Panc1 (cell line): ENCODE results near the gene DMBX1. TPM values are rescaled to one million over a fixed set of nuclear protein-coding genes. Genes with fewer than 3 reads are reported as not detected.

Experiments
- ATAC-seq: fragments of 200-7000 bp; cut with Tn5 transposase; 2 replicates; pipeline ENCODE4 v1.9.1; 2020; ENCODE audit warnings: mild to moderate bottlenecking, moderate library complexity
- BruUV-seq: library from RNA; stranded (reverse); fragments of 400-500 nt; replicated peaks from 2 replicates; lab custom pipeline; 2021; lab: Mats Ljungman, UMichigan
- CTCF ChIA-PET: fragments of 300-600 bp; sonication (Branson Sonifier 250); formaldehyde crosslinking; loops from one replicate; lab custom pipeline; 2022; ENCODE audit warnings: antibody characterized with exemption; lab: Charles Lee
- POLR2A ChIA-PET: fragments of 300-600 bp; sonication (Branson Sonifier 250); formaldehyde crosslinking; loops from one replicate; lab custom pipeline; 2022; ENCODE audit warnings: antibody characterized with exemption; lab: Charles Lee
- DNase-seq: peaks from one replicate; pipeline ENCODE4 v3.0.0-alpha.2; 2010; ENCODE audit warnings: low read depth, low spot score
- H3K27ac ChIP-seq: 2 replicates; pipeline ENCODE4 v1.5.1; 2011; ENCODE audit warnings: mild to moderate bottlenecking, low read length, inconsistent platforms
- H3K27me3 ChIP-seq: fragments of 200-500 bp; sonication (Bioruptor generic); 2 replicates; pipeline ENCODE4 v1.6.0; 2014; ENCODE audit warnings: low read length, inconsistent platforms; ENCODE audit not compliant: control insufficient read depth, insufficient read depth
- H3K36me3 ChIP-seq: fragments of 200-500 bp; sonication (Bioruptor generic); 2 replicates; pipeline ENCODE4 v1.5.1; 2014; ENCODE audit warnings: inconsistent platforms, mild to moderate bottlenecking, low read length, moderate library complexity; ENCODE audit not compliant: control insufficient read depth, insufficient read depth
- H3K4me1 ChIP-seq: 2 replicates; pipeline ENCODE4 v1.5.1; 2011; ENCODE audit warnings: inconsistent platforms, mild to moderate bottlenecking, low read length, moderate library complexity; ENCODE audit not compliant: control insufficient read depth, insufficient read depth
- H3K4me3 ChIP-seq, 2 experiments: 2 replicates each; pipeline ENCODE4 v1.5.1; 2011 to 2012; ENCODE audit warnings: low read depth in 2 of 2, low read length in 2 of 2, mild to moderate bottlenecking in 2 of 2, inconsistent platforms in 1 of 2, moderate library complexity in 1 of 2
- H3K9me3 ChIP-seq: fragments of 200-500 bp; sonication (Bioruptor generic); 2 replicates; pipeline ENCODE4 v1.5.1; 2014; ENCODE audit warnings: low read depth, mild to moderate bottlenecking, inconsistent platforms, low read length, moderate library complexity; ENCODE audit not compliant: control insufficient read depth, insufficient read depth
- CTCF ChIP-seq: fragments of 450-650 bp; IDR thresholded peaks from 2 replicates; pipeline ENCODE4 v1.5.1; 2017; ENCODE audit warnings: mild to moderate bottlenecking
- POLR2AphosphoS5 ChIP-seq: IDR thresholded peaks from 2 replicates; pipeline ENCODE4 v1.6.1; 2012; ENCODE audit warnings: mild to moderate bottlenecking, low read depth, low read length, moderate library complexity
- REST ChIP-seq, 2 experiments: IDR thresholded peaks; 2 replicates each; pipeline ENCODE4 v1.6.1; 2011 to 2012; ENCODE audit warnings: low read depth in 2 of 2, control low read depth in 1 of 2, low read length in 1 of 2, mild to moderate bottlenecking in 1 of 2, moderate library complexity in 1 of 2; ENCODE audit not compliant: insufficient read depth in 1 of 2
- SIN3A ChIP-seq: IDR thresholded peaks from 2 replicates; pipeline ENCODE4 v1.6.1; 2012; ENCODE audit warnings: low read depth, mild to moderate bottlenecking, low read length, moderate library complexity, borderline replicate concordance; ENCODE audit not compliant: insufficient read depth
- TCF7L2 ChIP-seq: IDR thresholded peaks from 2 replicates; pipeline ENCODE4 v1.6.1; 2011; ENCODE audit warnings: mild to moderate bottlenecking, low read depth, low read length, inconsistent platforms
- in situ Hi-C: cut with HindIII; loops from 2 replicates; pipeline ENCODE4 v1.10.0; 2016; ENCODE audit warnings: low sequenced_read_pairs, low pct_unique_long_range_greater_than_20kb
- intact Hi-C: fragments of 100-400 bp; cut with micrococcal nuclease; formaldehyde crosslinking; loops from one replicate; pipeline ENCODE4 v1.10.0; 2022; ENCODE audit not compliant: unreplicated experiment
- total RNA-seq: library from RNA; stranded (reverse); gene quantifications from one replicate; pipeline ENCODE4 v1.2.1, GENCODE V29; 2021; ENCODE audit not compliant: unreplicated experiment

Gene DMBX1
- total RNA-seq, 1 experiment from 2014 or later: 0.05 TPM

GRCh38 chr1:46522184-46522968 is 32.7 kb downstream of the DMBX1 start:
- TF ChIP-seq TCF7L2 (no peak), POLR2AphosphoS5 (no peak), REST (IDR thresholded peaks at IDR 0.05; ENCODE audit: insufficient read depth in 1 of 2, low read depth in 2 of 2, low read length in 1 of 2) (no peak), SIN3A (no peak), CTCF (no peak)
- ATAC-seq (peak; percentile 56), DNase-seq (no peak)
- Histone ChIP-seq H3K9me3 (no peaks in the 10 kb centered on the region), H3K4me3 (no peak overlapping the region), H3K27me3 (no peaks in the 10 kb centered on the region), H3K4me1 (peaks cover 4% of the 10 kb centered on the region; the same call in 1 of the 2 replicates), H3K27ac (no peak overlapping the region), H3K36me3 (no peaks in the 10 kb centered on the region)
- no TSS peak for BruUV-seq
- ChIA-PET CTCF (interaction anchor here (0.5 to 1.2 kb wide), 3 partner anchors 75 to 191 kb away, joined by 3 to 4 read pairs (median 4); no protein-coding TSS in a partner anchor), POLR2A (interaction anchor here (0.5 to 0.7 kb wide), 2 partner anchors 14 to 243 kb away, joined by 3 to 5 read pairs; no protein-coding TSS in a partner anchor)
- in situ Hi-C loops: no loop called here
- intact Hi-C loops: no loop called here

GRCh38 chr1:46522969-46523320 is 33.3 kb downstream of the DMBX1 start:
- Histone ChIP-seq H3K4me1 (peaks cover 4% of the 10 kb centered on the region; the same call in 1 of the 2 replicates), H3K36me3 (no peaks in the 10 kb centered on the region), H3K9me3 (no peaks in the 10 kb centered on the region), H3K4me3 (no peak overlapping the region), H3K27ac (no peak overlapping the region), H3K27me3 (no peaks in the 10 kb centered on the region)
- no TSS peak for BruUV-seq
- intact Hi-C loops: no loop called here
- DNase-seq: no peak
- in situ Hi-C loops: no loop called here
- ChIA-PET CTCF (interaction anchor here (1.2 kb wide), 1 partner anchor 76 kb away, joined by 3 read pairs; no protein-coding TSS in a partner anchor), POLR2A (interaction anchor here (0.7 kb wide), 1 partner anchor 15 kb away, joined by 3 read pairs; no protein-coding TSS in a partner anchor)
- no peak for TF ChIP-seq CTCF
- no peak for TF ChIP-seq REST (IDR thresholded peaks at IDR 0.05; ENCODE audit: insufficient read depth in 1 of 2, low read depth in 2 of 2, low read length in 1 of 2)
- TF ChIP-seq TCF7L2: no peak
- no peak for TF ChIP-seq POLR2AphosphoS5
- no peak for TF ChIP-seq SIN3A
- ATAC-seq: no peak
